HG03095 (cell line): Measurements from ENCODE around the gene C16orf78.

Experiments used
- ATAC-seq: cut with Tn5 transposase; IDR thresholded peaks from one replicate; pipeline ENCODE4 v1.9.1; 2021; ENCODE audit warnings: moderate library complexity; ENCODE audit not compliant: unreplicated experiment

Gene C16orf78

DNA sequence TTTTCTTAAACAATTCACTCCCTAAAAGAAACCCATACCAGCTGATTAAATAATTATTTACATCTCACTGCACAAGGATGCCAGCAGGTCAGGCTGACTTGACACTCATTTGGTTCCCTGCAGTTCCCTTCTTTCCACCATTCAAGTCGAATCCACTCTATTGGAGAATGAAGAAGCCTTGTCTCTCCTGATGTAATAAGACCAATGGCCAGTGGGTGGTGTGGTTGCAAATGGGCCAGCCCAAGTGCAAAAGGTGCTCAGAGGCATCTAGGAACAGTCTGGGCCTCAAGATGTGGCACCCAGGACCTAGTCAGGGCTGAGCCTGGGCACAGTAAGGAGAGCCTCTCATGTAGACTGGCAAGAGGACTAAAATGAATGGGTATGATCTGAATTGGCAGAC, 9.3 kb downstream of the C16orf78 start:
- no peak for ATAC-seq

DNA sequence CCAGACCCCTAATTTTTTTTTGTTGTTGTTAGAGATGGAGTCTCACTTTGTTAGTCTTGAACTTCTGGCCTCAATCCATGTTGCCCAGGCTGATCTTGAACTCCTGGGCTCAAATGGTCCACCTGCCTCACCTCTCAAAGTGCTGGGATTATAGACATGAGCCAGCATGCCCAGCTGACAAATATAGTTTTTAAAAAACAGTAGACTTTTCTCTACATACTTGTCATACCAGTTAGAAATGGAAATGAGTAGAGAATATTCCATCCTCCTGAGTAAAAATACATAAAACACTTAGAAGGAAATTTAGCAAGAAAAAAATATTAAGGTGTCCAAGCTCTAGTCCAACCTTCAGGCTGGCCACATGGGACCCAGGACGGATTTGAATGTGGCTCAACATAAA, 21.4 kb downstream of the C16orf78 start:
- no peak for ATAC-seq

DNA sequence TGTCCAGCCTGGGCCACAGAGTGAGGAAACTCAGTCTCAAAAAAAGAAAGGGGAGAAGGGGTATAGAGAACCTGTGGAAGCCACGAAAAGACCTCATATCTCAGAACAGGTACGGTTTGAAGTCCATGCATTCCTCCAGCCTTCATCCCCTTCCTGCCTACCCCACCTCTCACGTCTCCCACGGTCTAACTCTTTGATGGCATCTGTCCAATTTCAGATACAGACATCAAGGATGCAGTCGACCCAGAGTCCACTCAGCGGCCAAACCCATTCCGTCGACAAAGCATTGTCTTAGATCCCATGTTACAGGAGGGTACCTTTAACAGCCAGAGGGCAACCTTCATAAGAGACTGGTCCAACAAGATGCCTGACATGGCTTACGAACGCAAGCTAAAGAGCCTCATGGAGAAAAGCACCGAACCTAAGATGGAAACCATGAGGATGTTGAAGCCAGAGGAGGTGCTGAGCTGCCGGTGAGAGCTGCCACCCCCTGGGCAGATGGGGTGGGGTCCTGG, 22.7 kb downstream of the C16orf78 start:
- no peak for ATAC-seq

DNA sequence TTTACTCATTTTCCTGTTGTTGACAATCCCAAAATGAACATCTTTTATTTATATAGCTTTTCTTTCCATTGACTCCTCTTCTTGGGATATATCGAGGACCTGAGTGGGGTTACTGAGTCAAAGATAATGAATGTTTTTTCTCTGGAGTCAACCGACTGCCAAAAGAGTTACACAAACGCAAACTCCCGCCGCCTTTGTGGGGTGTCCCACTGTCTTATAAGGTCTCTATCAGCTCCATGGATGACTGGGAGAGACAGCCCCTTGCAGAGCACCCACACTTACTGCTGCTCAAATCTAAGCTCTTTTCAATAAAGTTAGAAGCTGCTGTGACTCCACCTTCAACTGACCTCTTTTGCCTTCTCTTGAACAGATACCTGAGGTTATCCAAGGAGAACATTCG, 25.2 kb downstream of the C16orf78 start:
- no peak for ATAC-seq

DNA sequence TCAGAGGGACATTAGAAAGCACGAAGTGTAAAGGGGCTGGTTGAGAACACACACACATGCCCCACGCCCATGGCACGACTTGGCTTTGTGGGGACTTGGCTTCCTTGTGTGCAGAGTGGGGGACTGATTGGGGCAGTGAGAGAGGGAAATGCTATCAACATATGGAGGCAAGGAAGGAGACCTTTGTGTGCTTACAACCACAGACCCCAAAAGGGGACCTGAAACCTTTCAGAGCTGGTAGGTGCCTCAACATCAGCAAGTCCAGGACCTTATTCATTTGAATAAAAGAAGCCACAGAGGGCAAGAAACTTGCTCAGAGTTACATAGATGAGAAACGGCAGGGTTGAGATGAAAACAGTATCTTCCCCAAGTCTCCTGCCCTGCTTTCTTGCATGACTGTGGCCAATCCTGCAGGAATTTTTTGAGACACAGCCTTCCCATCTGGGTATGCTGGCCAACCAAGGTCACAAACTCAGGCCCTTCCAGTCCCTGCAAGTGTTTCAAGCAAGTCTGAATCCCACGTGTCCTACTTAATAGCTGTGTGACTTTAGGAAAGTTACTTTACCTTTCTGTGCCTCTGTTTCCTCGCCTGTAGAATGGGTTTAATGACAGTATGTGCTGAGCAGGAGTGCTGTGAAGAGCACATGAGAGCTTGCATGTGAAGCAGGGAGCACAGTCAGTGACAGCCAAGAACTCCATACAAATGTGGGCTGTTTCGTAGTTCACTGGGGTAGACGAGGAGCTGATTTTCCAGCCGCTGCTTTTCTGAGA, 26.2 kb downstream of the C16orf78 start:
- peak; percentile 99 for ATAC-seq

DNA sequence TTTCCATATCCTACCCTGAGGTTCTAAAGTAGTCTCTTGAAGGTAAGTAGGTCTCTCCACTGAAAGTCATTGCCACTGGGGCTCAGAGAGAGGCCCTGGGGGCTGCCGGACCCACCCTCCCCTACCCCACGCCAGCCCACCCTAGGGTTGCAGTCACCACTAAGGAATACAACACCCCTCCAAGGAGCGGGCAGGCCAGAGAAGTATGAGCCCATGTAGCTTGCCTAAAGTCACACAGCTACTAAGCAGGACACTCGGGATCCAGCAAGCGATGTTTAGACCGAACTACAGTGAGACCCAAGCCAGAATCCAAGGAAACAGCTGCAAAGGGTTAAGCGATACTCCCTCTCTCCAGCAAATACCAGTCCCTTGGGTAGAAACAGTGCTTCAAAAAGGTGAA, 27.0 kb downstream of the C16orf78 start:
- ATAC-seq: no peak

DNA sequence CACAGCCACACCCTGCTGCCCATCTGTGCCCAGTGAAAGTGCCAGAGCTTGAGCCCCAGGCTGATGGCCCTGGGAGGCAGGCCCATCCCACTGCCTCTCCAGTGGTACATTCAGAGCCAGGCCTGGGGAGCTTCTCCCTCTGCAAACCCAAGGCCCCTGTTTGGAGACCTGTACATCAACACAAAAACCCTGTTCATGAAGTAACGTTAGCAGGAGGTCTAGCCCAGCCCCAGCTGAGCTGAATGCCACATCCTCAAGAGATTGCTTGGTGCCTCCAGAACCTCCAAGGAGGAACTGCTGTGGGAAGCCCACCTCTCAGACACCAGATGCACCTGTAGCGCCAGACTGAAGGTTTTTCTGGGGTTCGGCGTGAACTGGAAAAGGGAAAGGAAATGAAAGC, 31.5 kb downstream of the C16orf78 start:
- no peak for ATAC-seq

DNA sequence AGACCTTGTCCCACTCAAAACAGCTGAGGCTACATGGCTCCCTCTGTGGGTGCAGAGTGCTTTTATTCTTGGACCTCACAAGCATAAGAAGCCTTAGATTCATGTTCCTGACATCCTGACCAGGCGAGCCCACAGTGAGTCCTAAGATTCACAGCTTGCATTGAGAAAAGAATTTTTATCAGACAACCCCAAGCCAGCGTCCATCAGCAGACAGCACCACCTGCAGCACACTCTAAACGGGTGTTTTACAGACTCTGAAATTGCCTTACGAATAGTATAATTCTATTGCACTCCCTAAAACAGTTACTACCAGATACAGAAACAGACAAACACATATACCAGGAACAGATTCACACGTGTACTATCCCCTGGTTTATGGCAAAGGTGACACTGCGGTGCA, 31.9 kb downstream of the C16orf78 start:
- ATAC-seq: no peak

DNA sequence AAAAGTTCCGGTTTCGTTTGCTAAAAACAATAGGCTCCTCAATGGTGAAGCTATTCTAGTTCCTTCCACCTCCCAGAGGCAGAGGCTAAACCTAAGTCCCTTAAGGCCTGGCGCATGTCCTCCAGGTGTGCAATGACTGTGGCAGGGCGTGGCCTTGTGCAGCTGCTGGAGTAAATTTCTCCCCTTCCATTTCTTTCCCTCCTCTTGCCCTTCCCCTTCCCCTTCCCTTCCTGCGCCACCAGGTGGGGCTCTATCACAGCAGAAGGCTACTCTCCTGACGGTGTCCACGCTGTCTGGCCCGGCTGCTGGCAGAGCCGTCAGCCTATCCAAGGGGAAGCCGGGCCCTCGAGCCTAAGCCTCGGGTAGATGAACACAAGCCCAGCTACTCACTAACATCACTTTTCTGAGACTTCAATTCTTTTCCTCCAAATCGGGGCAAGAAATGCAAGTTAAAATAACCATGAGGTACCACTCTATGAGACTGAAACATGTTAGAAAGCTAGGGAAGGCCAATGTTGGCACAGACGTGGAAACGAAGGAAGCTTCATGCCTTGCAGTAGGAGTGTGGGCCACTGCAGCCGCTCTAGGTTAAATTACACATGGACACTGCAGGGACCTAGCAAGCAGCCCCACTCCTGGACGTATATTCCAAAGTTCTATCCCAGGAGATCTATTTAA, 34.4 kb downstream of the C16orf78 start:
- ATAC-seq: peak; percentile 88

DNA sequence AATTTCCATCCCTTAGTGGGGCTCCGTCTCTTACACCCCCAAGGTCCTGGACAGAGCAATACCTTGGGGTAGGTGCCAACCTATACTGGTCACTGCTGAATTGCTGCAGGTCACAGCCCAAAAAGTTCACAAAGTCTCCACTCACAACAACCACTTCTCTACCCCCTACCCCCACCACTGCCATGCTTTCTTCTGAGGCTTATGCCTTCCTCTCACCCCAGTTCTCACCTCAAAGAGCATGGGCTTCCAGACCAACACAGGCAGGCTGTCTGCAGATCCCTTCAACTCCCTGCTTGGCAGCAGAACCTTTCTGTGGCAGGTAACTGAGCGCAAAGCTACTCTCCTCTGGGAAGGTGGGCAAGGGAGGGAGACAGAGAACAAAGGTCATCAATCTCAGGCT, 35.5 kb downstream of the C16orf78 start:
- ATAC-seq: no peak

DNA sequence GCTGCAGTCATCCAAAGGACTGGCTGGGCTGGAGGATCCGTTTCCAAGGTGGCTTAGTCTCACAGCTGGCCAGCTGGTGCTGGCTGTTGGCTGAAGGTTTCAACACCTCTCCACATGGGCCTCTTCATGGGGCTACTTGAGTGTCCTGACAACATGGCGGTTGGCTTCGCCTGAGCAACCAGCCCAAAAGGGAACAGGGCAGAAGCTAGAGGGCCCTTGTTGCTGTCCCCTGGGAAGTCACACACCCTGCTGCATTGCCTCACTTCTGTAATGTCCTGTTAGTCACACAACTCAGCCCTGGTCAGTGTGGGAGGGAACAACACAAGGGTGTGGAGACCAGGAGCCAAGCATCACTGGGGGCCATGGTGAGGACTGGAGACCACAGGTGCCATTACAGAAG, 36.6 kb downstream of the C16orf78 start:
- ATAC-seq: no peak

DNA sequence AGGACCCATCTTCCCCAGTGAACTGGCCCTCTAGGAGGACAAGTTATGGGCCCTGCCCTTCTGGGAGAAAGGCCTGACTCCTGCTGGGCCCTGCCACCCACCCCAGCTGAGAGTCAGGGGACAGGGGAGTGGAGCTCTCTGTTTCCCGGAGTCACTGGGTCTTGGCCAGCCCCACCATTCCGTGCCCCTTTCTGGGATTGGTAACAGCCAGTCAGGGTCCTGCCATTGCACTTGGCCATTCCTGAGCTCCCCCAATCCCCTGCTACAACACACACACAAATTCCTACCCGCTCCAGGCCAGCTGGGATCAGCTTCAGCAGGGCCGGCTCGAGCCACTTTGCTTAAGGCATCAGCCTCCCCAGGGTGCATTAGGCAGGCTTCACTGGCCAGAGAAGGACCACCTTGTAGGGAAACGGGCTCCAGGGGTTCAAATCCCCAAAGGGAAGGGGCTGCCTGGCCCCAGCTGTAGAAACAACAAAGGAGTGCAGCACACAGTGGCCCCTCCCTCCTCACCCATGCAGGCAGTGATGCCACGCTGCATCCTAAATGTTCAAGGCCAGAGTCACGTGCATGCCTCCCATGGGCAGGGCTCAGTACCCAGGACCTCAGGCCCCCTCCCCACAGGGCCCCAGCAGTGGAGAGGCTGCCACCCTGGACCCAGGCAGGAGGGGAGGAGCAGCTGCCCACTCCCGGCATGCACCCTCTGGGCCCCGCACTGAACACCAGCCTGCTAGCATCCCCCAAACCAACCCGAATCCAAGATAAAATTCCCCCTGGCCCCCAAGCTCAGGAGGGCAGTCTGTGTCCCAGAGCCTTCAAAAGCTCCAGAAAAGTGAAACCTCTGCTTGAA, 37.7 kb downstream of the C16orf78 start:
- ATAC-seq: no peak

DNA sequence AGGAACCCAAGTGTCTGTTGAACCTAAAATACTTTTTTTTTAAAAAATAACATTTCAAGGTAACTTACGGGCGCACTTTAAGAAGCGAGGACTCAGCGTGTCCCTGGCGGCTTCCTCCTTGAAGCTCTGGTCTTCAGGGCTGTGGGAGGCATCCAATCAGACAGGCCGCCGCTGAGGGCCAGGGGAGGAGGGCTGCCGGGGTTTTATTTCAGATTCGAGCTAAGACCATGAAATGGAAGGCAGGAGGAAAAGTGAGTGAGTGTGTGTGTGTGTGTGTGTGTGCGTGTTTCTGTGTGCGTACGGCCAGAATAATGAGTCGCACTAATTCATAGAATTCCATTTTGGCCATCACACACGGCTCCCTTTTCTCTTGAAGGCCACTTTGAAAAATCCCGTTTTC, 41.1 kb downstream of the C16orf78 start:
- ATAC-seq: no peak

DNA sequence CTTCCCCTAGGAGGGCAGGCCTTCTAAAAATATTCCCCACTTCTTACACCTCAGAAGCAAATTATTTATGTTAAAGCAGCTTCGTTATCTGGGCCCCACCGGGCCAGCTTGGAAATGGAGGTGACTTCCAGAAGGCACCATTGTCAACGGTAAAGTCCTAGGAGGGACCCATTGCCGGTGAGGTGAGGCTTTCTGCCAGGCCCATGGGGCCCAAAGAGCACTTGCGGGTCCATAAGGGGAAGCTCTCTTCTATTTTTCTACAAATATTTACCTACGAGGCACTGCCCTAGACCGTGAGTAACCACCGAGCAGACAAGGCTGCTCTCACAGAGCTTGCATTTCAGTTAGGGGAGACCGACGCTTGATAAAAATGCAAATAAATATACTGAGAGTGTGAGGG, 41.5 kb downstream of the C16orf78 start:
- ATAC-seq: no peak

DNA sequence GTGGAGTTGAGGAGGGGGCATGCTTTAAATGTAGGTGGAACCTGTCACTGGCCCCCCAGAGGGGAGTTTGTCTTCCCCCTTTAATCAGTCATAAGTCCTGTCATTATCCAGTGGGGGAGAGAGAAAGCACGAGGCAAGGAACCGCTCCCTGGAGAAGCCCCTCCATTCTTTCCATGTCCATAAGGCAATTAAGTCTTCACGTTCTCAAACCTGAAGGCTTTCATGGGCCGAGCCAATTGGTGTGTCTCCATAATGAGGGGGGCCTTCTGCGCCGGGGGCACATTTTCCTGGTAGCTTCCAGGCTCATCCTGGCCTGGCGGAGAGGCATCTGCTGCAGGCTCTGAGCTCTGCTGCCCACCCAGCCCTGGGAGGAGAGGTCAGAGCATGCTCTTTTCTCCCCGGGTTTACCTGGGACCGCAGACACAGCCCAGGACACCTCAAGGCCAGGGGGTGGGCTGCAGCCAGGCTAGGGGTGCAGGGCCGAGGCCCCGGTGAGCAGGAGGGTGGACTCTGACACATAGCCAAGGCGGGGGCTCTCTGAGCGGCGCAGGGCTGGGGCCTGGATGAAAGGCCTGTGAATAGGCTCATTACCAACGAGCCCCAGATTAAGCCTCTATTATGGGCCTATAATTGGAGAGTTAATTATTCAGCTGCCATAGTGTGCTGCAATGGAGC, 42.5 kb downstream of the C16orf78 start:
- ATAC-seq: no peak

DNA sequence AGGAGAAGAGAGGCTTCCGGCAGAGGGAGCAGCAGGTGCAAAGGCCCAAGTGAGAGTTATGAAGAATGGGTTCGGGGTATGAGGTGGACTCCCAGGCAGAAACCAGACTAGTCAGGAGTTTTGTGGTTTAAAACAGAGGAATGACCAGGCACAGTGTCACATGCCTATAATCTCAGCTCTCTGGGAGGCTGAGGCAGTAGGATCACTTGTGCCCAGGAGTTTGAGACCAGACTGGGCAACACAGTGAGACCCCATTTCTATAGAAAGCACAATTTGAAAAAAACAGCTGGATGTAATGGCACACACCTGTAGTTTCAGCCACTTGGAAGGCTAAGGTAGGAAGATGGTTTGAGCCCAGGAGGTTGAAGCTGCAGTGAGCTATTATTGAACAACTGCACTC, 43.8 kb downstream of the C16orf78 start:
- no peak for ATAC-seq

DNA sequence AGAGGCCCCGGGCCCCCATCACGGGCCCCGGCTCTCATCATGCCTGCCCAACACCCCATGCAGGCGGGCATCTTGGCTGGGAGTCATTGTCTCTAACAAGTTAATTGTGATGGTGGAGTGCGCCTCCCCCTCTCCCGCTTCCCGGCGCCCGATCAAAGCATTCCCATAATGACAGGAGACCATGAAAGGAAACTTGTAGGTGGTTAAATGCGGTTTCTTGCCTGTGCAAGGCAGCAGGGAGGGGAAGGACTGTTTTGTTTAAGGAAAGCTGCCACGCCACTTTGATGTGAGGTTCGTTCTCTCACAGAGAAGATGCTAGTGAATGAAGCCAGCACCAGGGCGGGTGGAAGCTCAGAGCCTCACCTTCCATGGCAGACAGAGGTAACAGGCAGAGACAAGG, 45.4 kb downstream of the C16orf78 start:
- no peak for ATAC-seq

DNA sequence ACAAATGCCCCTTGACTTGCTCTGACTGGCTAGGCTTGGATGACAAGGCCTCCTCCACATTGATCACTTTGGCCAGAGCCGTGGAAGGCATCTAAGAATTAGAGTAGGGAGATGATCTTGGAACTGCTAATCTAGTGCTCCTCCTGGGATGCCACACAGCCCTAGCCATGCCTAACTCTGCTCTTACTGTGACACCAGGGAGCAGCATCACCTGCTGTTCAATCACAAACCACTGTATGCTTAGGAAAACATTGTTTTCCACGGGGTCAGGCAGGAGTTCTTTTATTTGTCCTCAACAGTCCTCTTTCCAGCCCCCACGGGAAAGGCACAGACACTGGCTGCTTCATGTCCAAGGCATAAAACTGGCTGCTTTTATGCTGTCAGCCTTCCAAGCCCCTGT, 46.3 kb downstream of the C16orf78 start:
- no peak for ATAC-seq

DNA sequence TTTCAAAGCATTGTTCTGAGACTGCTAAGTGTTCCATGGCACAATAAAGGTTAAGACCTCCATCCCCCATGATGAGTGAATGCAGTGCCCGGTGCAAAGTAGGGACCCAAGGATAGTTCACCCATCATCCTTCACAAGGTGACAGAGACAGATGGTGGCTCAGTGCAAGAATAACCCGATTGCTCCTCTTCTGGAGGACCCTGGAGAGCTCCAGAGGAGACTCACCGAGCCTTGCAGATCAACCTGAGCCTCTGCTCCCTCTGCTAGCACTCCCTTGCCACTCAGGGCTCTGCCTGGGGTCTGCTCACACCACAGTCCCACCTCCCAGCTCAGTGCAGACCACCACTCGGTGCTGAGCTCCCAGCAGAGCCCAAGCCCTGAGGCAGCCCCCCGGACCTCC, 49.3 kb downstream of the C16orf78 start:
- no peak for ATAC-seq

DNA sequence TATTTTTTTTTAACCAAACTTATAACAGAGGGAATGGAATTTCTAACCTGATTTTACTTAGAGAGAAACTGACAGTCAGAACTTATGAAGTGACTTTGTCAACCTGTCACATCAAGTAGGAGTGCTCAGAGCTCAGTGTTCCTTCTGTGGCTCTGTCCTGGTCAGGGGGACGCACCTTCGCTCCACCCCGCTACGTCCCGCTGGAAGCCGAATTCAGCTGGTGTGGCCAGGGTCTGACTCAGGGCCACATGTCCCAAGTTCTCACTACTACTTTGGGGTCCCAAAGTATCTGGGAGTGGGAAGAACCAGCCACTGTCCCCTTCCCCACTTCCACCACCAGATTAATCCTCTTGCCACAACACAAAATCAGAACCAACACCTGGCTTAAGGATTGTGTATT, 51.4 kb downstream of the C16orf78 start:
- ATAC-seq: no peak

DNA sequence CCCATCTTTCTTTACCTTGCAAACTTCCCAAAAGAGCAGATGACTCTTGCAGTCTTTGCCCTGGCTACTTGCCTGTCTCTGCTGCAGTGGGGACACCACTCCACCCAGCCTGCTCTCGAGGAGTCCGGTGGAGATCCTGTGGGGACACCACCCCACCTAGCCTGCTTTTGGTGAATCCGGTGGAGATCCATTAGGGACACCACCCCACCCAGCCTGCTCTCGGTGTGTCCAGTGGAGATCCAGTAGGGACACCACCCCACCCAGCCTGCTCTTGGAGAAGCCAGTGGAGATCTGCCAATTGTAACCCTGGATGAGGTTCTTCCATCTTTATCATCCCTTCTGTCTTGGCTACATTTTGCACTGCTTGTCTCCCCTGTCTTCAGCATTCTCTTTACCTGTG, 54.2 kb downstream of the C16orf78 start:
- no peak for ATAC-seq
